EH (cell line): ENCODE results near the gene MORF4L1.
"Not testable (repeated sequence)": the region's sequence is repeated elsewhere in the genome, so short reads cannot be mapped to it uniquely, and the experiment has no call there.

Experiments
- DNase-seq: peaks from one replicate; pipeline ENCODE4 v3.0.0-alpha.2; 2015; ENCODE audit warnings: low read depth

MORF4L1 gene

DNA sequence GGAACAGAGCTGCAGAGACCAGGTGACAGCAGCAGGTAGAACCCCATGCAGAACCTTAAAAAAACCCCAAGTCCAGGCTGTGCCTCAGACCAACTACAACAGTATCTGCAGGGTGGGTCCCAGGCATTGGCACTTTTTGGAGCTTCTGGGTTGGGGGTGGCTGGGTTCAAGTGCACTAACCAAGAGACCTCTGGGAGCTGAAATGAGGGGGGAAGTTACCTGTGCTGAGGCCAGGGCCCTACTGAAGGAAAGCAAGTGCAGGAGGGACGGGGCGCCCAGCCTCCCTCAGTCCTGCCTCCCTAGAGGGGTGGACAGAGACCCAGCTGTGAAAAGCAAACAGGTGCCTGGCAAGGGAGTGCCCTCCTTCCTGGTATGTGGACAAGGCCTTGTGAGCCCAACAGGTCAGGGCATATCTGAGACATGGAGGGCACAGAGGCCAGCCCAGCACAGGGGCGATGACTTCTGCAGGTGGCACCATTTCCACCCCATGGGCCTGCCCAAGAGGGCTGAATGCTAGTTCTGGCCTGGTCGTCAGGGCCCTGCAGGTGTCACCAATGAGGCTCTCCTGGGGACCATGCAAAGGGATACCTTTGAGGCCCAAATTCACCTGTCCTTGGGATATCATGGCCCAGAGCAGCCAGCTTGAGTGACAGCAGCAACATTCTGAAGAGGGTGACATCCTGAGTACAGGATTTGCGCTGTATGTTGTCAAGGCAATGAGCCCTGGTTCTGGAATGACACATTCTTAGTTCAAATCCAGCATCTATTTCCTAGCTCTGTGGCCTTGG is 53.5 kb downstream of the MORF4L1 start:
- no peak for DNase-seq

DNA sequence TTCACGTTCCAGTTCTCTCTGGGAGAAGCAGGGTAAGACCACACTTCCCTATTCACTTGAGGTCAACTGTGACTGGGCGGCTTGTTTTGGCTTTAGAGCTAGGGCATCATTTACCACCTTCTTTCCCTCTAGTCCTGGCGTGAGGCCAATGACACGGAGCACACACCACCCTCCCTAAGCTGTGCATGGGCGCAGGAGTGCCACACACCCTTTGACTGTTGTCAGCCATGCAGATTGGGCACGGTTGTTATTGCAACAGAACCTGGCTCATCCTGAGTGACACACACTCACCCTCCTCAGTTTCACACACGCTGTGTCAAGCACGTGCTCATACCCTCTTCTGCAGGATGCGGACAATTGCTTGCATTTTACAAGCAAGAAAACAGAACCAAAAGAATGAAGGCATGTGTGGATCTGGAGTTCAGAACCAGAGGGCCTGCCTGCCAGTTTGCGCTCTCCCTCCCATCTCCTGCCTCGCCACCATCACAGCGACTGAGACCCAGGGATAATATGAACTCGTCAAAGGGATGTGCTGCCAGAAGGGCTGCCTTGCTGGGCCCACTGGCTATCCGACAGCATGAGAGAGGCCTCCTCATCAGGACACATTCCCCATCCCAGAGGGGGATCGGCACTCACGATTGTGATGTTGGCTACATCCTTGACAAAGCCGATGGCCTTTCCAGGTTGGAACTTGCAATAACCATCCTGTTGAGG is 54.5 kb downstream of the MORF4L1 start:
- no peak for DNase-seq

DNA sequence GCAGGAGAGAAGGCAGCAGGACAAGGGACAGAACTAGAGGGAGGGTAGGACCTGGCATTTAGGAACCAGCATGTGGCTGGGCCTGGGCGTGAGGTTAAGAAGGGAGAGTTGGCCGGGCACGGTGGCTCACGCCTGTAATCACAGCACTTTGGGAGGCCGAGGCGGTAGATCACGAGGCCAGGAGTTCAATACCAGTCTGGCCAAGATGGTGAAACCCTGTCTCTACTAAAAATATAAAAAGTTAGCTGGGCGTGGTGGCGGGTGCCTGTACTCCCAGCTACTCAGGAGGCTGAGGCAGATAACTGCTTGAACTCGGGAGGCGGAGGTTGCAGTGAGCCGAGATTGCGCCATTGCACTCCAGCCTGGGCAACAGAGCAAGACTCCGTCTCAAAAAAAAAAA is 55.5 kb downstream of the MORF4L1 start:
- not testable (repeated sequence) for DNase-seq

- no peak for DNase-seq
Measured at GRCh38 chr15:78928616-78929093, 56.0 kb downstream of the MORF4L1 start.

DNA sequence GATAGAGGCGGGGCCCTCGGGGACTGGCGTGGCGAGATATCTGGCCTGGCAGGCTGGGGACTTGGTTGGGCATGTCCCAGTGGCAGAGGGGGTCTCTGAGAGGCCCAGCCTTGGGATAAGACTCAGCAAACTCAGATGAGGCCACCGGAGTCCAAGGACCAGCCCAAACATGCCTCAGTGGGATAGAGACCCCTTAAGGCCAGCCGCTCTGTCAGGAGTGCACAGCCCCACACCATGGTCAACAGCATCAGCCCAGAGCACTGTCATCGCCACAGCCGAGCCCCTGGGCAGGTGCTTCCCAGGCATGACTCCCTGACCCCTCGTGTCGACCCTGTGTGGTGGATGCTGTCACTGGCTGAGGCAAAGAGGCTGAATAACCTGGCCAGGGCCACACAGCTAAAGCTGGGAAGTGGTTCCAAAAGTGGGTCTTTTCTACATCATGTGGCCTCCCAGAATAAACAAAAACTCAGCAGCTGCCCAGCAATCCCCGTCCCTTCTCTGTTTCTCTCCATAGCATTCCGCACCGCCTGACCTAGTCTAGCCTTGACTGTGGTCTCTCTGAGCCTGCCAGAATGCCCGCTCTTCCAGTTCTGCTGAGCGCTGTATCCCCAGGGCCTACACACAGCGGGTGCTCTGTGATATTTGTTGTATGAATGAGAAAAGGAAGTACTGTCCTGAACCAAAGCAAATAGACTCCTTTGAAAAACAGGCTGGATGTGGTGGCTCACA is 57.0 kb downstream of the MORF4L1 start:
- no peak for DNase-seq

- DNase-seq: peak; percentile 95
Measured at GRCh38 chr15:78930577-78931388, 58.1 kb downstream of the MORF4L1 start.

DNA sequence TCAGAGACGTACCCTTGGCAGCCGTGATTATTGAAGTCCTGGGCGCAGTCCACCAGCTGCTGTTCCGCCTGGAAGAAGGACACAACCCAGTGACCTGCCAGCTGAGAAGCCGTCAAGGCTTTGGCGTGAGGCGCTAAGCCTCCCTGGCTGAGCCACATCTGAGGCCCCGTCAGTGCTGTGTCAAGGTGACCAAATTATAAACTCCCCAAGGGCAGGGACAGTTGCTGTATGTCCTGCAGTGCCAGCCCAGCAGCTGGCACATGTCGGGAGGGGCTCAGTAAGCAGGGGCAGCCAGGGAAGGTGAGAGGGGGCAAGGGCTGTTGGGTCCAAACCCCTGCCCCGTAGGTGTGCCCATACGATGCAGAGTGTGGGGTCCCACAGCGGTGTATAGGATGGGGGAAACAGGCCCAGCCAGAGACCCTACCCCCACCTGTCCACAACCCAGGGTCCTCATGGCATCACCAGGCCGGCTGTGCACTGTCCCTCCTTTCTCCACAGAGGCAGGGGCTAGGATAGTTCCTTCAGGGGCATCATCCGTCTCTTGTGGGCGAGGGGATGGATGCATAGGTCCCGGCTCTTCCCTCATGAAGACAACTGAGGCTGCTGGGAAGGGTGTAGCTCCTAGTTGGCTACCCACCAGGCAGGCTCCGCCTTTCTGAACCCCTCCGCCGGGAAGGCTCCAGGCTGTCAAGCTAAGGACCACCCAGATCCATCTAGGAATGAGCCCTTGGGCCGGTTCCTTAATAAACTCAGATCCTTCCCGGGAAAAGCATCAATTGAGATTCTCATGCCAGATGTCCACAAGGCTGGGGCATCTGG is 59.0 kb downstream of the MORF4L1 start:
- DNase-seq: no peak

DNA sequence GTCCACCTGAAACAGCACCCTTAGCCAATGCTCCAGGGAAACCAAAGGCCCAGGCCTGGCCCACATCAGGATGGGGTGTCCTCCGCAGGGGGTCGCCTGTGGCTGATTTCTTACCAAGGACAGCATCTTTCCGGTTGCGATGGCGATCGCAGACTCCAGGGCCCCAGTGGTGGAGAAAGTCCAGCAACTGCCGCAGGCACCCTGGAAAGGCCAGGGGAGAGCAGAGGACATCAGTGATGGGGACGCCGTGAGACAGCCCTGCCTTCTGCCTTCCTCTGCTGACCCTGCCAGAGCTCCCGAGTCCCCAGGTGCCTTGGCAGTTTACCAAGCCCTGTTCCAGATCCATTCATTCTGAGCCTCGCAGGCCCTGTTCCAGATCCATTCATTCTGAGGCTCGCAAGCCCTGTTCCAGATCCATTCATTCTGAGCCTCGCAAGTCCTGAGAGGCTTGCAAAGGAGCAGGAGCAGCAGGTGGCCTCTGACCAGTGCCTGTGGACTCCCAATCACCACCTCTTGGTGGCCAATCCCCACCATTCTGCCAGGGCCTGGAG is 59.6 kb downstream of the MORF4L1 start:
- DNase-seq: no peak

- DNase-seq: no peak
Measured at GRCh38 chr15:78933187-78933822, 60.6 kb downstream of the MORF4L1 start.

- peak; percentile 37 for DNase-seq
Measured at GRCh38 chr15:78933823-78934654, 61.3 kb downstream of the MORF4L1 start.

GRCh38 chr15:78934655-78935023 is 61.9 kb downstream of the MORF4L1 start:
- no peak for DNase-seq

GRCh38 chr15:78937132-78937739 is 64.5 kb downstream of the MORF4L1 start:
- no peak for DNase-seq

GRCh38 chr15:78938658-78939488 is 66.2 kb downstream of the MORF4L1 start:
- no peak for DNase-seq

DNA sequence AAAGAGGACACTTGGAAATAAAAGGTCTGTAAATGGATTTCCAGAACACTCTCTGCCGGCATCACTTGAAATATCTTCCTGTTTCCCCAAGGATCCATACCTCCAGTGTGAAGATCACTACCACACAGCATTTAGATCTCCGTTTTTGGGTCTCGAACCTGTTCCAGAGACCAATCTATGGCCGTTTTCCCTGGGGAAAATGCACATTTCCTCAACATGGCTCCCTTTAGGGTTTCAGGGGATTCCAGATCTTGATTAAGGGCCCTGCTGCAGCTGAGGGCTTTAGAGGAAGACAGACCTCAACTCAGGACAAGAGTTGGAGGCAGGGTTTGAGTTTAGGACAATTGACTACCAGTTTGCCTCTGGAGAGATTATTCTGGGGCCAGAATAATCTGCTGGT is 70.1 kb downstream of the MORF4L1 start:
- DNase-seq: no peak

DNA sequence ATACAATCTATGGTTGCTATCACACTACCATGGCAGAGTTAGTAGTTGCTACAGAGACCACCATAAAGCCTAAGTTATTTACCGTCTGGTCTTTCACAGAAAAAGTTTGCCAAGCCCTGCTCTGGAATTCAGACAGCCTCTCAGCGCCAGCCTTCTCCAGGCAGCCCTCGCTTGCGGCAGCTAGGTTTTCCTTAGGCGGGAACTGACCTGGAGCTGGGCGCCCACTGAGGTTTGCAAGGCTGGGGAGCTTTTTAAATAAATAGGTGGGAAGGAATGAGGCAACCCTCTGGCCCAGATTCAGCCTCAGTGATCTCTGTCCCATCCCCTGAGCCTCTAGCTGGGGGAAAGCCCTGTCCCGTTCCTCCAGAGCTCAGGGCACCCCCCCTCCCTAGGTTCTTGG is 71.0 kb downstream of the MORF4L1 start:
- DNase-seq: no peak

DNA sequence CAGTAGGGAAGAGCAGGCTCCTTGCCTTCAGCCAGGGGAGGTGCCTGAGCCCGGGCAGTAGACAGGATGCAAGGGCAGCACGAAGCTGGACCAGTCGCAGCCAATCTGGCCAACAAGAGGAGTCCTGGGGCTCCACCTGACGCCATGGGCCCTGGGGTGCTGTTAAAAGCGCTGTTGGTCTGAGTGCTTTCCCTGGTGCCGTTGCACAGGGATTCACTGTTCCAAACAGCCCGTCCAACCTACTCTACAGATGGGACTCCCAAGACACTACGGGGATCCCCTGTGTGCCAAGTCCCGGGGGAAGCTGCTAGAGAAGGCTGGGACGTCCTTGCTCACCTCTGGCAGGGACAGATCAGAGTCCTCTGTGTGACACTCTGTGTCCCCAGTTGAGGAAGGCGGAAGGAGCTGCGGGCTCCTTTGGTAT is 71.5 kb downstream of the MORF4L1 start:
- DNase-seq: no peak

- peak; percentile 56 for DNase-seq
Measured at GRCh38 chr15:78944669-78945407, 72.1 kb downstream of the MORF4L1 start, which contains the start of gene CTSH. Gene CTSH (minus strand): TSS chr15:78945046. CDS start chr15:78944981, 65 bp downstream.
